HepG2 (cell line): ENCODE results near the gene SCFD1. TPM values are rescaled to one million over a fixed set of nuclear protein-coding genes. Genes with fewer than 3 reads are reported as not detected.

ENCODE experiments used
- ARNT ChIP-seq: fragments of 450-650 bp; IDR thresholded peaks from 2 replicates; pipeline ENCODE4 v1.6.1; 2017
- KIAA2018 ChIP-seq: sonication (generic); formaldehyde crosslinking; IDR thresholded peaks from 2 replicates; pipeline ENCODE4 v1.5.0; 2020; ENCODE audit warnings: mild to moderate bottlenecking, missing genetic modification reagents, borderline replicate concordance
- TAF1 ChIP-seq: sonication (generic); formaldehyde crosslinking; IDR thresholded peaks from 2 replicates; pipeline ENCODE4 v1.4.0; 2020; ENCODE audit warnings: missing genetic modification reagents
- ZBTB37 ChIP-seq: sonication (generic); formaldehyde crosslinking; IDR thresholded peaks from 2 replicates; pipeline ENCODE4 v1.4.0; 2020; ENCODE audit warnings: mild to moderate bottlenecking, missing genetic modification reagents
- ZBTB49 ChIP-seq: sonication (generic); formaldehyde crosslinking; IDR thresholded peaks from 2 replicates; pipeline ENCODE4 v1.4.0; 2020; ENCODE audit warnings: missing genetic modification reagents, borderline replicate concordance
- ZFAT ChIP-seq: sonication (generic); formaldehyde crosslinking; conservative IDR thresholded peaks from 2 replicates; pipeline ENCODE4 v1.8.1; 2023; ENCODE audit warnings: missing genetic modification reagents, inconsistent platforms
- ZHX1 ChIP-seq: sonication (generic); formaldehyde crosslinking; IDR thresholded peaks from 2 replicates; pipeline ENCODE4 v1.8.1; 2022; ENCODE audit warnings: low read depth, mild to moderate bottlenecking, missing genetic modification reagents
- ZNF362 ChIP-seq: sonication (generic); formaldehyde crosslinking; IDR thresholded peaks from 2 replicates; pipeline ENCODE4 v1.4.0; 2020; ENCODE audit warnings: missing genetic modification reagents, mild to moderate bottlenecking, borderline replicate concordance
- ZSCAN30 ChIP-seq: sonication (generic); formaldehyde crosslinking; IDR thresholded peaks from 2 replicates; pipeline ENCODE4 v1.5.0; 2020; ENCODE audit warnings: mild to moderate bottlenecking, missing genetic modification reagents
- polyA plus RNA-seq, 8 experiments: library from polyadenylated mRNA; depleted of rRNA in 3 of 8; stranded (reverse) in 7 of 8; unstranded in 1 of 8; fragments of >200 nt; fragmentation: Illumina TruSeq in 4 of 8; extraction: Trizol in 4 of 8; gene quantifications; 2 replicates each; pipeline versions ENCODE4 v1.2.1 to v1.2.3, GENCODE V29; 2011 to 2016; ENCODE audit warnings: low read depth in 4 of 8, missing spikeins in 1 of 8, mixed read lengths in 1 of 8; ENCODE audit not compliant: insufficient read depth in 1 of 8
- total RNA-seq, 5 experiments: library from RNA; depleted of rRNA; stranded (reverse); fragments of >200 nt; fragmentation: Illumina TruSeq; extraction: Trizol; gene quantifications; 2 replicates each; pipeline ENCODE4 v1.2.3, GENCODE V29; 2016; ENCODE audit warnings: low read depth in 1 of 5

The SCFD1 gene
- total and polyA plus RNA-seq, 2 of the 13 experiments (the other 11 are each of a cell fraction or from before 2014, with no cell fraction given), result 235 to 256 TPM

- TF ChIP-seq ZBTB37 (no peak), ZBTB49 (CRISPR knock-in tag) (no peak), ARNT (no peak), ZFAT (CRISPR knock-in tag) (no peak), ZSCAN30 (no peak), KIAA2018 (CRISPR knock-in tag) (no peak), ZNF362 (CRISPR knock-in tag) (no peak), ZHX1 (CRISPR knock-in tag) (no peak), TAF1 (CRISPR knock-in tag) (no peak)
Measured at GRCh38 chr14:30610787-30611343, 11.3 kb upstream of the SCFD1 start (continued).
